KBM-7 (cell line): Measurements from ENCODE around the gene TREX2.

Source experiments
- DNase-seq: peaks from one replicate; pipeline ENCODE4 v3.0.0-alpha.2; 2015
- in situ Hi-C: fragments of 300-500 bp; cut with MboI; formaldehyde crosslinking; loops from 2 replicates; pipeline ENCODE4 v1.14.3; 2020; ENCODE audit warnings: low sequenced_read_pairs, low pct_unique_long_range_greater_than_20kb, mixed read lengths

TREX2 gene, protein sequence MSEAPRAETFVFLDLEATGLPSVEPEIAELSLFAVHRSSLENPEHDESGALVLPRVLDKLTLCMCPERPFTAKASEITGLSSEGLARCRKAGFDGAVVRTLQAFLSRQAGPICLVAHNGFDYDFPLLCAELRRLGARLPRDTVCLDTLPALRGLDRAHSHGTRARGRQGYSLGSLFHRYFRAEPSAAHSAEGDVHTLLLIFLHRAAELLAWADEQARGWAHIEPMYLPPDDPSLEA

DNA sequence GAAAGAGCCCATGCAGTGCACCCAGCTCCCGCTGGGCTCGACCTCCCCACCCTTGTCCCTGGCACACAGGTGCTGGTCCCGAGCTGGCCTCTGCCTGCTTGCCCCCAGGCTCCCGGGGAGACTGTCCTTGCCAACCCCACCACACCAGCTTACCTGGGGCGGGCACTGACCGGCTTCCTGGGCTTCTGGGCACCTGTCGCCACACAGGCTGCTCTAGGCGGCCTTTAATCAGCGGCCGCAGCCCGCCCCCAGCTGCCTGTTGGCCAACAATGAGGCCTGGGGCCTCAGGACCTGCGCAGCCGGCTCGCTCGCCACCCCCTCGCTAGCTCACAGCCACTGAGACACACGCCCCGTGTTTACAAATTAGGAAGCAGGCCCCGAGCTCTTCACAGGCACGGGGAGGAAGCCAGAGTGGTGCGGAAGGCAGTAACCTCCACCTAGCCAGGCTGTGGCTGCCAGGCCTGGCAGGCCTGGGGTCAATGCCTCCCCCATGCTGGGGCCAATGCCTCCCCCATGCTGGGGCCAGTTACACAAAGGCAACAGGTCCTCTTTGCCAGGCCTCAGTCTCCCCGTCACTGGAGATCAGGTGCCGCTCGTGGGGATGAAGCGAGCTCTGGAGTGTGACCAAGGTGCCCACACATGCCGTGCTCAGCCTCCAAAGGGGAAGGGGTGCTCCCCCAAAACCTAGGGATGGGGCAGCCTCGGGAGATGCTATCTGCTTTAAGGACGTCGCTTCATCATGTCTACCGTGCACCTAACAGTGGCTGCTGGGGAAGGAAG lies at the start of gene TREX2:
TREX2 (minus strand) TSS at position 201 of the 780 bp plus-strand sequence. CDS start 626 bp downstream, outside the sequence.
- DNase-seq: no peak
- in situ Hi-C loops: no loop called here

GRCh38 chrX:153495362-153495751 lies 49.5 kb upstream of the TREX2 start:
- DNase-seq: no peak
- in situ Hi-C loops: no loop called here

- DNase-seq: no peak
- in situ Hi-C loops: no loop called here
Observed at GRCh38 chrX:153494541-153495361, 48.9 kb upstream of the TREX2 start, which contains the start of gene BGN. BGN (plus strand) TSS chrX:153494980; CDS start chrX:153504632, 9,652 bp downstream.

GRCh38 chrX:153494061-153494460 lies 48.2 kb upstream of the TREX2 start:
- DNase-seq: no peak
- in situ Hi-C loops: no loop called here

- in situ Hi-C loops: no loop called here
- DNase-seq: no peak
Observed at GRCh38 chrX:153493085-153493484, 47.2 kb upstream of the TREX2 start.

GRCh38 chrX:153492543-153492942 lies 46.7 kb upstream of the TREX2 start:
- no peak for DNase-seq
- in situ Hi-C loops: no loop called here

GRCh38 chrX:153491918-153492317 lies 46.1 kb upstream of the TREX2 start:
- in situ Hi-C loops: no loop called here
- DNase-seq: peak; percentile 19

- no peak for DNase-seq
- in situ Hi-C loops: no loop called here
Observed at GRCh38 chrX:153491351-153491914, 45.6 kb upstream of the TREX2 start.

DNA sequence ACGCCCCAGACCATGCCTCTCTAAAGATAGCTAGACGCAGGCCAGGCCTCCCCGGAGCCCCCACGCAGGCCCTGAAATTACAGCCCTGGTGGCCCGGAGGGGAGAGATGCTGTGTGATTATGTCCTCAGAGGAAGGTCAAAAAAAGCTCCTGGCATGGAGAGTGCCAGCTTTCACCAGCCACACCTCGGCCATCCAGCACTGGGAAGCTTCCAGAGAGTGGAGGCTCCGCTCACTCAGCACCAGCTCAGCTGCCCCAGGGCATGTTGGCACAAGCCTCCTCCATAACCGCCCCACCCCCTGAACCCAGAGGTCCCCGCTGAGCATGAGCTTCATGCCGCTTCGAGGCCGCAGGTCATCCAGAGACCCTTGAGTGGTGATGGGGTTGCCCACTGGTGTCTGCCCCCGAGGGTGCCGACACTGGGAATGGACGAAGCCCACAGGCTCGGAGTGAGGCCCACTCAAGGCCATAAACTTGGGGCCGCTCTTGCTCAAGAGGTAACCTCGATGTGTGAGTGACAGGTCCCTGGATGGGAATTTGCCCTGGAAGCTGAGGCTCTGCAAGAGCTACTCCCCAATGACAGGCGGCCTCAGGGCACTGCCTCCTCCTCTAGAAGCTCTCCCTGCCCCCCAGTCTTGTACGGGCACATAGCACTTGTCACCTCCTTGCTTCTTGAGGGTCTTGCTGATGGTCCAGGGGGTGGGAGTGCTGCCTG lies 44.5 kb upstream of the TREX2 start:
- no peak for DNase-seq
- in situ Hi-C loops: no loop called here

DNA sequence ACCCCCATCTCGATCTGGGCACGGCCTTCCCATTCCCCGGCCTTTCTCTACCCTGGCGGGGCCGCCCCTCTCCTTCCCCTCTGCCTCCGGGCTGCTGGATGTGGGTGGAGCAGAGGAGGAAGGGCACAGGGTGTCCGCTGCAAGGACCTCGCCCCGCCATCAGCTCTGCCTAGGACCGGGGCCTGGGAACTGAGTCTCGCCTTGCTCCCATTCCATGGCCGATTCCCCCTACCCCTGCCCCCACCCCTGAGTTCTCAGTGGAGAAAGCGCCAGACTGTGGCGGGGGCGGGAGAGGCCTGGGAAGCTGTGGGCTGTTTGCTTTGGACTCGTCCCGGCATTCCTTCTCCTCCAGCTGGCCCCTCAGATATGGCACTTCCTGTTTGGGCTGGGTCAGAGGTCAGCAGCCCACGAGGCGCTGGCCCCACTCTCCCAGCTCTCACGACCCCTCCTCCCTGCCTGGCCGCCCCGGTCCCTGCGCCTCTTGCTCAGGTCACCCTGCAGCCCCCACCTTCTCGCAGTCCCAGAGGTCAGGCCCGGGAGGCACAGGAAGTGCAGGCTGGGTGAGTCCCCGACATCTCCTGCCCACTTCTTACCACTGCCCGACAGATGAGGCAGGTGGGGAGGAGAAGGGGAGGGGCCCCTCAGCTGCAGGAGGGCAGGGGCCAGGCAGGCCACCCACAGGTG lies 42.5 kb upstream of the TREX2 start:
- in situ Hi-C loops: no loop called here
- no peak for DNase-seq

DNA sequence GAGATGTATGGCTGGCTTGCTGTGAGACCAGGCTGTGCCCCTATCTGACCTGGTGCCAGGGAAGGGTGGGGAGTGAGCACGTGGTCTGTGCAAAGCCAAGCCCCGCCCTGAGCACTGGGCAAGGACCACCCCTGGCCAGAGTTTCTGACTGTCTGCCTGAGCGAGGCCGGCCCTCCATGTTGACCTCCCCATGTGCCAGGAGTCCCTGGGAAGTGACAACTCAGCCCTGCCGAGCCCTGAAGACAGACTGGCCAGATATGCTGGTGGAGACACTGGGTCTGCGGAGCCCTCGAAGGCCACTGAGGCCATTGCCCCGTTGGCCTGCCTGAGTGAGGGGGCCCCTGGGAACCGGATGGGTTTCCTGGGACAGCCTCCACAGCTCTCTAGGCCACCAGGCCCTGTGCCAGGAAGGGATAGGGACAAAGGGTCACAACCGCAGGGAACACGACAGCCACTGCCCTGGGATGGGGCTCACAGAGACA lies 41.8 kb upstream of the TREX2 start:
- in situ Hi-C loops: no loop called here
- DNase-seq: no peak

DNA sequence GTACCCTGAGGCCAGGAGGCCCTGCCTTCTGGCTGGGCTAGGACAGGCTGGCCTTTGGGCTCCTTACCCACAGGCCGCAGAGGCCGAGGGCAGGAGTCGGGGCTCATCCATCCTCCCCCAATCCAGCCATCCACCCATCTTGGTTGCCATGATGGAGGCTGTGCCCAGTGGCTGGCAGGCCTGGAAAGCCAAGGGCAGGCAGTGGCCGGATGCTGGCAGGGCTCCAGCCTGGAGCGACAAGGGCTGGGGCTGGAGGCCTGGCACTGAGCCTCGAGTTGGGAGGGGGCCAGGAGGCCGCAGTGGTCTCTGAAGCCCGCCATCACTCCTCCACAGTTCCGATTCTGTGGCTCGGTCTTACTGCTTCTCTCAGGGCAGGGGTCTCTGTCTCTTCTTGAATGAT lies 40.3 kb upstream of the TREX2 start:
- DNase-seq: no peak
- in situ Hi-C loops: no loop called here

- in situ Hi-C loops: no loop called here
Observed at GRCh38 chrX:153485396-153486080, 39.7 kb upstream of the TREX2 start.

DNA sequence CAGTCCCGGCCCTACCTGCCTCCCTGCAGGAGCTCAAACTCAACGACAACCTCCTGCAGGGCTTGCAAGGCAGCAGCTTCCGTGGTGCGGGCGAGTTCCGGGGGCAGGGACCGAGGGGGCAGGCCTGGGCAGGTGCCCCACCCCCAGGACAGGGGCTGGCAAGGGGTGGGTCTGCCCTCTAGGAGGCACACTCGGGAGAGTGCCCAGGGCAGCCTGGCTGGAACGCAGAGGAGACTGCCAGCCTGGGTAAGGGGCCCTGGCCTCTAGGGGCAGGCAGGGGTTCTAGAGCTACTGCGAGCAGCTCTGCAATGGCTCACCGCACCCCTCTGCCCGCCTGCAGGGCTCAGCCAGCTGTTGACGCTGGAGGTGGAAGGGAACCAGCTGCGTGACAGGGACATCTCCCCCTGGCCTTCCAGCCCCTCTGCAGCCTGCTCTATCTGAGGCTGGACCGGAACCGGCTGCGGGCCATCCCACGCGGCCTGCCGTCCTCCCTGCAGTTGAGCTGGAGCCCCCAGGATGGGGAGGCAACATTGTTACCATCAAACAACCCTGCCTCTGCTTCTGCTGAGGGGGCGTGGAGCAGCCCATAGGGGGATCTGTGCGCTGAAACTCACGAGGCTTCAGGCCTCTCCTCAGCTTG lies 36.6 kb upstream of the TREX2 start:
- in situ Hi-C loops: no loop called here
- DNase-seq: no peak

More at GRCh38 chrX:153485396-153486080, 39.7 kb upstream of the TREX2 start:
- DNase-seq: no peak

DNA sequence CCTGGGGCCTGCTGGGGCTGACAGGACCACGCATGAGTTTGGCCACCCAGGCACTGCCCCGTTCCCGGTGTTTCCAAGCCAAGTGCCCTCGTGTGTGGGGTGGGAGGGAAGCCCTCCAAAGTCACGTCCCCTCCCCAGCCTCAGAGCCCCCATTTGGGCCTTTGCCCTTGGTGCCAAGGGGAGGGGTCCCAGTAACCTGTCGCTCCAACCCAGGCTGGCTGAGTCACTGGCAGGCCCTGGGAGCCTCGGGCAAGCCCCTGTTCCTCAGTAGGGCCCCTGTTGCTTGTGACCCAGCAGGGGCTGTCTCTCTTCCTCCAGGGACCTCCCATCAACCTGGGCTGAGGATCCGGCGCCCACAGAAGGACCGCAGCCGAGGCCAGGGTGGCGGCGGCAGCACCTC lies 35.2 kb upstream of the TREX2 start:
- DNase-seq: no peak
- in situ Hi-C loops: no loop called here

GRCh38 chrX:153478746-153479145 lies 32.9 kb upstream of the TREX2 start:
- in situ Hi-C loops: no loop called here
- DNase-seq: no peak

GRCh38 chrX:153477901-153478300 lies 32.0 kb upstream of the TREX2 start:
- DNase-seq: no peak
- in situ Hi-C loops: no loop called here
